Left lung (tissue), 10 donors: ENCODE data around the gene PIP5K1B. TPM values are rescaled to one million over a fixed set of nuclear protein-coding genes. Genes with fewer than 3 reads are reported as not detected.
A peak's percentile ranks its signal among the peaks of the same experiment; 100 is the strongest.

ENCODE experiments used
- ATAC-seq: fragments of 200-7000 bp; cut with Tn5 transposase; one replicate; pipeline ENCODE4 v1.9.1; 2020; ENCODE audit warnings: moderate library complexity
- DNase-seq, 4 donors: peaks; one replicate each; pipeline ENCODE4 v3.0.0-alpha.2; 2013 to 2020
- H3K27ac ChIP-seq, 2 donors: fragments of 200-600 bp; sonication (generic) in 1 of 2; one replicate each; pipeline versions ENCODE4 v1.5.0 to v1.8.0; 2020 to 2021
- H3K27me3 ChIP-seq, 2 donors: fragments of 200-600 bp; sonication (generic) in 1 of 2; one replicate each; pipeline versions ENCODE4 v1.5.0 to v1.8.0; 2020 to 2021
- H3K36me3 ChIP-seq, 2 donors: fragments of 200-600 bp; sonication (generic) in 1 of 2; one replicate each; pipeline versions ENCODE4 v1.5.0 to v1.8.0; 2020 to 2021
- H3K4me1 ChIP-seq, 2 donors: fragments of 200-600 bp; one replicate each; pipeline ENCODE4 v1.8.0; 2021
- H3K4me3 ChIP-seq, 2 donors: fragments of 200-600 bp; sonication (generic) in 1 of 2; one replicate each; pipeline versions ENCODE4 v1.5.0 to v1.8.0; 2020 to 2021; ENCODE audit warnings: mild to moderate bottlenecking in 1 of 2
- H3K9me3 ChIP-seq, 2 donors: fragments of 200-600 bp; sonication (generic) in 1 of 2; one replicate each; pipeline versions ENCODE4 v1.5.0 to v1.8.0; 2020 to 2021
- intact Hi-C, 2 donors: fragments of 100-400 bp; cut with DNase I; formaldehyde crosslinking; loops; one replicate each; pipeline versions ENCODE4 v1.11.2 to v1.14.2; 2022
- polyA plus RNA-seq, 6 donors: library from polyadenylated mRNA; unstranded; fragments of 120-200 nt; gene quantifications; one replicate each; pipeline ENCODE4 v1.2.1, GENCODE V29; 2013; ENCODE audit not compliant: insufficient read length in 6 of 6
- total RNA-seq, 2 donors: library from RNA; stranded (reverse); fragmentation: NEBNext Ultra II Directional; extraction: Animal tissue kit (Norgen Biotek cat#: 25700); gene quantifications; one replicate each; pipeline ENCODE4 v1.2.1, GENCODE V29; 2021
- TF ChIP-seq, protein P1 (sequence below), 2 donors: fragments of 200-600 bp; sonication (generic) in 1 of 2; IDR thresholded peaks; one replicate each; pipeline versions ENCODE4 v1.5.0 to v1.8.0; 2021; ENCODE audit warnings: antibody characterized with exemption in 2 of 2
- donor health status: DM: no; HTN: yes; CAD: no.
- donor health status: DM: no; HTN: no; CAD: no.

PIP5K1B gene
- total and polyA plus RNA-seq, 8 donors = 3.1 to 31.0 (median 4.2) TPM

DNA sequence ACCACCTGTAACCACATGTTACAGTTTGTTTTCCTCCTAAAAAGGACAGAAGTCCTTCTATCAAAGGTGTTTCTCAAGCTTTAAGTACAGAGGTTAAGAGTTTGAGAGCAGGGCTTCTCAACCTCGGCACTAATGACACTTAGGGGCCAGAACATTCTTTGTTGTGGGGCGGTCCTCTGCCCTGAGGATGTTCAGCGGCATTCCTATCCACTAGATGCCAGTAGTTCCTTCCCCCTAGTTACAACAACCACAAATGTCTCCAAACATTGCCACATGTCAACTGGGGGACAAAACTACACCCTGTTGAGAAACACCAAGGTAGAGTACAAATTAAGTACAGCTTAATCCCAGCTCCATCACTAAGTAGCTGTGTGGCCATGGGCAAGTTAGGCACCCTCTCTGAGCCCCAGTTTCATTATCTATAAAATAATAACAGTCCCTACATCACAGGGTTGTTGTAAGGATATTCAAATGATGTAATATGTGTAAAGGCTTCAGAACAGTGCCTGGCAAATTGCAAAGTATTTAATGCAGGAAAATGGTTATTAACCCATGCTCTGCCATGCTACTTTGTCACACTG, 44.6 kb downstream of the PIP5K1B start:
- Histone ChIP-seq H3K9me3 (no peaks in the 10 kb centered on the region), H3K27ac (peak overlapping the region; percentile 35 to 56), H3K36me3 (no peaks in the 10 kb centered on the region), H3K4me3 (no peak overlapping the region), H3K4me1 (peaks cover 0 to 15% of the 10 kb centered on the region in 2 donors), H3K27me3 (no peaks in the 10 kb centered on the region)
- TF ChIP-seq, protein P1, sequence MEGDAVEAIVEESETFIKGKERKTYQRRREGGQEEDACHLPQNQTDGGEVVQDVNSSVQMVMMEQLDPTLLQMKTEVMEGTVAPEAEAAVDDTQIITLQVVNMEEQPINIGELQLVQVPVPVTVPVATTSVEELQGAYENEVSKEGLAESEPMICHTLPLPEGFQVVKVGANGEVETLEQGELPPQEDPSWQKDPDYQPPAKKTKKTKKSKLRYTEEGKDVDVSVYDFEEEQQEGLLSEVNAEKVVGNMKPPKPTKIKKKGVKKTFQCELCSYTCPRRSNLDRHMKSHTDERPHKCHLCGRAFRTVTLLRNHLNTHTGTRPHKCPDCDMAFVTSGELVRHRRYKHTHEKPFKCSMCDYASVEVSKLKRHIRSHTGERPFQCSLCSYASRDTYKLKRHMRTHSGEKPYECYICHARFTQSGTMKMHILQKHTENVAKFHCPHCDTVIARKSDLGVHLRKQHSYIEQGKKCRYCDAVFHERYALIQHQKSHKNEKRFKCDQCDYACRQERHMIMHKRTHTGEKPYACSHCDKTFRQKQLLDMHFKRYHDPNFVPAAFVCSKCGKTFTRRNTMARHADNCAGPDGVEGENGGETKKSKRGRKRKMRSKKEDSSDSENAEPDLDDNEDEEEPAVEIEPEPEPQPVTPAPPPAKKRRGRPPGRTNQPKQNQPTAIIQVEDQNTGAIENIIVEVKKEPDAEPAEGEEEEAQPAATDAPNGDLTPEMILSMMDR (IDR thresholded peaks at IDR 0.05) = no peak
- ATAC-seq (peak; percentile 90), DNase-seq (peak in 2 of 4 donors; percentile 16 to 65)
- intact Hi-C loops = no loop called here

DNA sequence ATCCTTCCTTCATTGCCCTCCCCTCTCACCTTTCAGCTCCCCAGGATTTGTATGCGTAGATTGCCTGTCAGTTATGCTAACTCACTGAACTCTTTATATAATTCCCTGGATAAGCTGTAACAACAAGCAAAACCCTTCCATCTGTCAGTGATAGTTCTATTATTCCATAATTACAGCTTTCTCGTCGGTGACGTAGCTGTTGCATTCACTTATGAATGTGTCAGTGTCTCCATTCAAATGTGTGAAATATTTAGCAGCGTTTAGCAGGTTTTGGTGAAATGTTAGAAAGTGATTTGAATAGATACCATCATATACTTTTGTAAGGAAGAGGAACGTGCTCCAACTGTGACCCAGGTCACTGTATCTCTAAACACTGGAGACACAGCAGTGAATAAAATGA, 45.2 kb downstream of the PIP5K1B start:
- peaks cover 0 to 15% of the 10 kb centered on the region in 2 donors for H3K4me1 ChIP-seq
- no peaks in the 10 kb centered on the region for H3K27me3 ChIP-seq
- no peak overlapping the region for H3K4me3 ChIP-seq
- intact Hi-C loops = no loop called here
- DNase-seq (no peak), ATAC-seq (no peak)
- peak overlapping the region in 1 of 2 donors; percentile 29 for H3K27ac ChIP-seq
- TF ChIP-seq, protein P1 (IDR thresholded peaks at IDR 0.05) = no peak
- no peaks in the 10 kb centered on the region for H3K9me3 ChIP-seq
- no peaks in the 10 kb centered on the region for H3K36me3 ChIP-seq

DNA sequence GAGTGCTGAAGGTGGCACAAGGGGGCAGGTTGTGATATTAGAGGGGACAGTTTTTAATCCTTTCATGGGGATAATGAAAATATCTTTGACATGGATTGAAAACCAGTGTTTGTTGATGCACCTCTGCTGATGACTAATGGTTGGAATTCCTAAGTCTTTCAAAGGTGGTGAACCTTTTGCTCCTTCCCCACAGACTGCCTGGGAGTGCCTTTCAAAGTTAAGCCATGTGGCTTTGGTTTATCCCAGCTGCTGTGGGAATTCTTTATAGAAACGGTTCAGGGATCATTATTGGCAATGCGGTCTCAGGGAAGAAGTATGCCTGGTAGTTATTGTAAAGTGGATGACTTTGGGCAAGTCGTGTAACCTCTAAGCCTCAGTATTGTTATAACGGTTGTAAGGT, 45.7 kb downstream of the PIP5K1B start:
- intact Hi-C loops = no loop called here
- Histone ChIP-seq H3K36me3 (no peaks in the 10 kb centered on the region), H3K27ac (peak overlapping the region in 1 of 2 donors; percentile 29), H3K9me3 (no peaks in the 10 kb centered on the region), H3K4me3 (no peak overlapping the region), H3K27me3 (no peaks in the 10 kb centered on the region), H3K4me1 (peaks cover 0 to 15% of the 10 kb centered on the region in 2 donors)
- TF ChIP-seq, protein P1 (IDR thresholded peaks at IDR 0.05) = no peak
- DNase-seq = no peak
- peak; percentile 15 for ATAC-seq

DNA sequence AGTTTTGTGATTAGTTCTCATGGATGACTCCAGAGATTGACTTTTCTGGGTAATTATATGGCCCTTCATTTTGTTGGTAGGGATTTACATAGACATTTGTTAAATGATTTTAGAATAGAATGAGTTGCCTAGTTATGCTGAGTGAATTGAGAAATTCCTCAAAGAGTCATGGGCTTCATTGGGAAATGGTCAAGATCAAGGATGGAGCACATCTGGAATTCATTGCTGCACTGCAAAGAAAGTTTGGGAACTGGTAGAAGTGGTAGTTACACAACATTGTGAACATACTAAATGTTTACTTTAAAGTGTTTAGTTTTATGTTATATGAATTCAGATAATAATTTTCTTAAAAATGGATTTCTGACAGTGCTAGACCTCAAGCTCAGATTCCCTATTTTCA, 46.5 kb downstream of the PIP5K1B start:
- no peaks in the 10 kb centered on the region for H3K36me3 ChIP-seq
- no peaks in the 10 kb centered on the region for H3K9me3 ChIP-seq
- no peak overlapping the region for H3K4me3 ChIP-seq
- peak overlapping the region in 1 of 2 donors; percentile 9 for H3K27ac ChIP-seq
- DNase-seq (no peak), ATAC-seq (no peak)
- H3K4me1 ChIP-seq = peaks cover 0 to 15% of the 10 kb centered on the region in 2 donors
- intact Hi-C loops = no loop called here
- no peaks in the 10 kb centered on the region for H3K27me3 ChIP-seq
- TF ChIP-seq, protein P1 (IDR thresholded peaks at IDR 0.05) = no peak

DNA sequence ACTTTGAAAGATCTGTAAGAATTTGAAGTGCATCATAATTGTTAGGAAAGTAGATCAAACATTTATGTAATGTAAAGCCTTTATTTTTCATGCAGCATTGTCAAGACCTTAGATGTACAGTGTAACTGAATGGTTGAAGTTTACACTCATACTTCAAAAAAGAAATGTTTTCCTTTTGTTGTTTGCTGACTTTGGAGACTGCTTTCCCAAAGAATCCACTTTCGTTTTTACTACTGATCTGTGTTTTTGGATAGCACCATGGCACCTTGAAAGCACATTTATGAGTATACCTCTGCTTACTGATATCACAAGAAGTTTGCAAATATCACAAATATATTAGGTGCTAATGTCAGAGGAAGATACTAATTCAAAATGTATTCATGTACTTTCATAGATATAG, 50.0 kb downstream of the PIP5K1B start:
- Histone ChIP-seq H3K4me3 (no peak overlapping the region), H3K9me3 (peaks cover 0 to 10% of the 10 kb centered on the region in 2 donors), H3K27ac (no peak overlapping the region), H3K4me1 (peaks cover 0 to 2% of the 10 kb centered on the region in 2 donors), H3K36me3 (no peaks in the 10 kb centered on the region), H3K27me3 (no peaks in the 10 kb centered on the region)
- ATAC-seq = peak; percentile 62
- TF ChIP-seq, protein P1 (IDR thresholded peaks at IDR 0.05) = no peak
- intact Hi-C loops = no loop called here
- no peak for DNase-seq
